NT2/D1 (cell line): ENCODE results near the gene NOD1.

Source experiments
- YY1 ChIP-seq: IDR thresholded peaks from 2 replicates; pipeline ENCODE4 v1.6.1; 2011; ENCODE audit not compliant: insufficient read length, insufficient read depth
- ZNF274 ChIP-seq: IDR thresholded peaks from 2 replicates; pipeline ENCODE4 v1.6.1; 2011; ENCODE audit warnings: mild to moderate bottlenecking, low read depth, low read length

GRCh38 chr7:30515761-30516160 lies 37.2 kb upstream of the NOD1 start:
- TF ChIP-seq ZNF274 (no peak), YY1 (no peak)
